Neural cell (in vitro differentiated cells): Measurements from ENCODE around the gene COL25A1.

Source experiments
- EZH2 ChIP-seq: fragments of 200-600, 300-800 bp; shearing (Covaris generic), sonication (generic); IDR thresholded peaks from 2 replicates; pipeline ENCODE4 v1.6.1; 2014; ENCODE audit warnings: antibody characterized with exemption, low read length, borderline replicate concordance, mild to moderate bottlenecking; ENCODE audit not compliant: insufficient read depth, poor library complexity, severe bottlenecking
- TAF1 ChIP-seq: IDR thresholded peaks from 2 replicates; pipeline ENCODE4 v1.6.1; 2012; ENCODE audit warnings: low read depth
- TF ChIP-seq, protein P1 (sequence below): fragments of 450-650 bp; IDR thresholded peaks from 2 replicates; pipeline ENCODE4 v1.5.1; 2014; ENCODE audit warnings: antibody characterized with exemption, mild to moderate bottlenecking, moderate library complexity; ENCODE audit not compliant: poor library complexity, severe bottlenecking

DNA sequence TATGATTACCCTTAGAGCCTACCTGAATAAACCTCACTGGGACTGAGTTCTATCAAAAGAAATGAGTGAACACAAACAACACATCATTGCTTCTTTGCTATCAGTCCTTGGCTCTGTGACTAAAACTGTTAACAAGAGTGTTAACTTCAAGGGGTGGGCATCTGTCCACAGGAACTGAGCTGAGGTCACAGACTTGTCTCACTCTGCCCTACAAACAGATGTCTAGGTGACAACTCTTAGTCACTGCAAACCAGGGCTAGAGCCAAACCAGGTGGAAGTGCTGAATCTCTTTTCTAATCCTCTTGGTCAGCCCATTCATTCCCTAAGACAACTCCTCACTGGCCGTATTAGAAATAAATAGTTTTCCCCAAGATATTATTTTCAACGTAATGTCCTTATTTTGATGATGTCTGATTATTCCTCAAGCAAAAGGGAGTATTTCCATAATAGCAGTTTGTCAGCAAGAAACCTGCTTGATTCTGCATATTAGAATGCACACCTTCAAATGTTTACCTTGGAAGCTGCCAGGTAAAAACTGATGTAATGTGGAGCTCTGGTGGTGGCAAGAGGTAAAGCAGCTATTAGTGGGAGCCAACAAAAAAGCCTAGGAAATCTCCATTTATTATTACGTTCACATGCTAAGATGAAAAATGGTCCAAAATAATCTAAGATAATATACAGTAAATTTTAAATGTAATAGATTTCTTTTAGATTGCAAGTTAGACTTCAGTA is 4.0 kb downstream of the COL25A1 start:
- TF ChIP-seq, protein P1, sequence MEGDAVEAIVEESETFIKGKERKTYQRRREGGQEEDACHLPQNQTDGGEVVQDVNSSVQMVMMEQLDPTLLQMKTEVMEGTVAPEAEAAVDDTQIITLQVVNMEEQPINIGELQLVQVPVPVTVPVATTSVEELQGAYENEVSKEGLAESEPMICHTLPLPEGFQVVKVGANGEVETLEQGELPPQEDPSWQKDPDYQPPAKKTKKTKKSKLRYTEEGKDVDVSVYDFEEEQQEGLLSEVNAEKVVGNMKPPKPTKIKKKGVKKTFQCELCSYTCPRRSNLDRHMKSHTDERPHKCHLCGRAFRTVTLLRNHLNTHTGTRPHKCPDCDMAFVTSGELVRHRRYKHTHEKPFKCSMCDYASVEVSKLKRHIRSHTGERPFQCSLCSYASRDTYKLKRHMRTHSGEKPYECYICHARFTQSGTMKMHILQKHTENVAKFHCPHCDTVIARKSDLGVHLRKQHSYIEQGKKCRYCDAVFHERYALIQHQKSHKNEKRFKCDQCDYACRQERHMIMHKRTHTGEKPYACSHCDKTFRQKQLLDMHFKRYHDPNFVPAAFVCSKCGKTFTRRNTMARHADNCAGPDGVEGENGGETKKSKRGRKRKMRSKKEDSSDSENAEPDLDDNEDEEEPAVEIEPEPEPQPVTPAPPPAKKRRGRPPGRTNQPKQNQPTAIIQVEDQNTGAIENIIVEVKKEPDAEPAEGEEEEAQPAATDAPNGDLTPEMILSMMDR: peak; percentile 80
- TF ChIP-seq EZH2 (no peak), TAF1 (no peak)
